GM10847 (cell line): Measurements from ENCODE around the gene PRMT5.

Experiments used
- POLR2A ChIP-seq: IDR thresholded peaks from 2 replicates; pipeline ENCODE4 v1.6.1; 2011; ENCODE audit not compliant: insufficient read length; ENCODE audit errors: extremely low read depth

Gene PRMT5

DNA sequence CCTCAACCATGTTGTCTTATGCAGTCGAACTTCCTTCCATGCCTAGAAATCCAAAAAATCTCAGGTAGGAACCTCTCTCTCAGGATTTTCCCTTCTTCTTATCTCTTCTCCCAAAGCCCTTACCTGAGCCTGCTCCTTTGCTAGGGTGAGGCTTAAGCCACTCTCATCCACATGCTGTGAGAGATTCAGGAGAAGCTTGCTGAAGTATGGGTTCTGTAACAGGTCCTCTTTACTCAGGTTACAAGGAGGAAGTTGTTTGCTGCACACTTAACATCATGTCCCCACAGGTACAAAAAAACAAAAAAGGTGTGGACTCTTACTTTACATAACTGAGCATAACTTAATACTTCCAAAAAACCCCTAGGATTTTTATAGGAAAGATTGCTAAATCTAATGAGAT is 23.2 kb upstream of the PRMT5 start:
- no peak for TF ChIP-seq POLR2A

DNA sequence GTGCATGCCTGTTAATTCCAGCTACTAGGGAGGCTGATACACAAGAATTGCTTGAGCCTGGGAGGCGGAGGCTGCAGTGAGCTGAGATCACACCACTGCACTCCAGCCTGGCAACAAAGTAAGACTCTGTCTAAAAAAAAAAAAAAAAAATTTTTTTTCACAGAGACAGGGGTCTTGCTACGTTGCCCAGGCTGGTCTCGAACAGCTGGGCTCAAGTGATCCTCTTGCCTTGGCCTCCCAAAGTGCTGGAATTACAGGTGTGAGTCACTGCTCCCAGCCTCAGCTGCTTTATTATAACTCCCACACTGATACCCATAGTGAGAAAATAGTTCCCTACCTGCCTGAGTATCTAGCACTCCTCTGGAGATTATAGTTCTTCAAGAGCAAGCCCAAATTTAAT is 16.5 kb upstream of the PRMT5 start:
- no peak for TF ChIP-seq POLR2A

DNA sequence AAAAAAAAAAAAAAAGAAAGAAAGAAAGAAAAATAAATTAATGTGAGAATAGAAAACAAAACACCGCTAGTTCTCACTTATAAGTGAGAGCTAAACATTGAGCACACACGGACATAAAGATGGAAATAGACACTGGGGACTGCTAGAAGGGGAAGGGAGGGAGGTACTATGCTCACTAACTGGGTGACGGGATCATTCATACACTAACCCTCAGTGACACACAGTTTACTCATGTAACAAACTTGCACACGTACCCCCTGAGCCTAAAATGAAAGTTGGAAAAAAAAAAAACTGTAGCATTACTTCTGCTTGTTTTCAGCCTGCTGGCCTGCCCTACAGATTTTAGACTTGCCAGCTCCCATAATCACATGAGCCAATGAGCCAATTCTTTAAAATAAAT is 10.5 kb upstream of the PRMT5 start:
- TF ChIP-seq POLR2A, result no peak

DNA sequence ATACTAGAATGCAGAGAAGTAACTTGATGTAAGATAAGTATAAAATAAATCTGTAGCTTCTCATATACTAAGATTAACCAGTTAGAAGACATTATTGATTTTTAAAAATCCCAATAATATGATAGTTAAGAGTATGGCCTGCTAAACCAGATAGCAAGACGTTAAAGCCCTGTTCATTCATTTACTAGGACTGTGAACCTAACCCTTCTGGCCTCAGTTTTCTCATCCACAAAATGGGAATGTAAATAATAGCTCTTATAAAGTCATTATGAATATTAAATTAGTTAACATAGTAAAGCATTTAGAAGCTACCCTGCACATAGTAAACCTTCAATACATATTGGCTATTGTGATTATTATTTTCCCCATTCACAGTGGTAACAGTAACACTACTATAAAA is 6.0 kb upstream of the PRMT5 start:
- no peak for TF ChIP-seq POLR2A

DNA sequence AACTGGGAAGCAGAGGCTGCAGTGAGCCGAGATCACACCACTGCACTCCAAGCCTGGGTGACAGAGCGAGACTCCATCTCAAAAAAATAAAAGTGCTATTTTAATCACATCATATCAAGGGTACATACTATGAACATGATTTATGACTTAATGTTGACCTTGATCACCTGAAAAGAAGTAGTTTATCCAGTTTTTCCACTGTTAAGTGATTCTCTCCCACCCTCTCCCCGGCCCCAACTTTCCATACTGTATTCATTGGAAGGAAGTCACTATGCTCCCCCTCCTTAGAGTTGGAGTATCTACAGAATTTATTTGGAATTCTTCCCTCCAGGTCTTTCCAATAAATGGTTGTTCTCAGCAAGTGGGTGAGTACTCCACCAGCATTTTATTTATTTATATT is 3.0 kb upstream of the PRMT5 start:
- TF ChIP-seq POLR2A, result no peak

DNA sequence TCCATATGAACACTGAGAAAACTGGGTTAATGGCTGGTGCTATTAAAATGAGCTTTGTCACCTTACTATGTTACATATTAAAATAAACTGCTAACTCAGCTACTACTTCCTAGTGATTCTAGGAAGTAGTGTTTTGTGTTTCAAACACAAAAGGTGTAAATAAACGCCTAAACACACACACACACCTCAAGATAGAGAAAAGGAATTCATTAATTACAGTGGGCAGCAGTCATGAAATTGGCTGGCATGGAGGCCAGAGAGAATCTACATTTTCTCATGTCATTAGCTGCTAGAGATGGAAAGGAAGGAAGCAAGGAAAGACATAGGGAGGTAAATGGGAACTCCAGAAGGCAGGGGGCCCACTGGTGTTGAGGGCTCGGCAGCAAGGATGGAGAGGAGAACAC is 787 bp upstream of the PRMT5 start:
- TF ChIP-seq POLR2A, result no peak

DNA sequence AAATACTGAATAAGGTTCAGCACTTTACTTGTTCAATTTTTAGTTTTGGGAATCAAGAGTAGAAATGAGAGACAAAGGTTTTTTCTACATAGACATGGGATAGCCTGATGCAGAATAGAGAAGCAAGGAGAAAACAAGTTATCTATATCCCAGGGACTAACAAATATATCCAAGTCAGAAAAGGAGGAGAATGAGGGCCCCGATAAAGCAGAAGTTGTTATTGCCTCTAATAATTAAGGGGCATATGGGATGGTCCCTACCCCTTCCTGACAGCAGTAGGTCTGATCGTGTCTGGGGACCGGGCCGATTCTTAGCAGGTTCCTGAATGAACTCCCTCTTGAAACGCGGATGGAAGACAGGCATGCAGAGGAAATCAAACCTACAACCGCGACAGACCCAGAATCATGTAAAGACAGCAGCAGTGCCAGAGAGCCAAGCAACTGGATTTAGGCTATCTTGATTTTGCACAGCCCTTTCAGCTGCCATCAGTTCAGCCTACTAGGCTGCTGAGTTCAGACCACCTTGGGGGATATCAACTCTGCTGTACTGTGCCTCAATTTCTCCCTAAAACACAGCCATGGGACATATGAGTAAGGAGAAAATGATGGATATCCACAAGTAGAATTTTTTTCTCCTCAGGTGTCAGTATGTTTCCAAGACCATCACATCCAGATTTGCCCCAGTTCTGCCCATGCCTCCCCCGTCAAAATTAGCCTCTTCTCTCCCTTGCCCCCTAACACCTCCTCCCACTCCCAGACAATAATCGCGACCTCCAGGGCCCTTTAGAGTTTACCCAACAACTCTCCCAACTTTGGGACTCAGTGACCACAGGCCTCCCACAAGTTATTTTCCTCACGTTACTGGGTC is 706 bp downstream of the PRMT5 start:
- no peak for TF ChIP-seq POLR2A

DNA sequence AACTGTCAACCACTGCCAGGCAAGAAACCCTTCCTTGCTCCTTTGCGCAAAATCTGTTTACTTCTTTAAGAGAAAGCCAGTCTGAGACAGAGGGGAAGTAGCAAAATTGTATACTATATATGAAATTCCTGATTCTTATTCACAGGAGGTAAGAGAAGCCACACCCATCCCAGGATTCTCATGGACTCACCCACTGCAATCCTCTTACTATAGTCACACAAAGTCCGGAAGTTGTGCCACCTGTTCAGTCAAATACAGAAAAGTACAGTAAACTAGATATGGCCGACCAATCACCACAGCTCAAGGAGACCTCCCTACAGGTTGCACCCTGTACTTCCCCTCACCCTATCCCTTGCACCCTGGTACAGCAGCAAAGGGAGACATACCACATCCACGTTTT is 2.9 kb downstream of the PRMT5 start:
- no peak for TF ChIP-seq POLR2A

DNA sequence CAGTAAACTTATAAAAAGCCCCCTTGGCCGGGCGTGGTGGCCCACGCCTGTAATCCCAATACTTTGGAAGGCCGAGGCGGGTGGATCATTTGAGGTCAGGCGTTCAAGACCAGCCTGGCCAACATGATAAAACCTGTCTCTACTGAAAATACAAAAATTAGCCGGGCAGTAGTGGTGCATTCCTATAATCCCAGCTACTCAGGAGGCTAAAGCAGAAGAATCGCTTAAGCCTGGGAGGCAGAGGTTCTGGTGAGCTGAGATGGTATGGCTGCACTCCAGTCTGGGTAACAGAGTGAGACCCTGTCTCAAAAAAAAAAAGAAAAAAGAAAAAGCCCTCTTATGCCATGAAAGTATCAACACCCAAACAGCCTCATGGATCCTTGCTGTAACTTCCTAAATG is 3.7 kb downstream of the PRMT5 start:
- TF ChIP-seq POLR2A, result no peak

DNA sequence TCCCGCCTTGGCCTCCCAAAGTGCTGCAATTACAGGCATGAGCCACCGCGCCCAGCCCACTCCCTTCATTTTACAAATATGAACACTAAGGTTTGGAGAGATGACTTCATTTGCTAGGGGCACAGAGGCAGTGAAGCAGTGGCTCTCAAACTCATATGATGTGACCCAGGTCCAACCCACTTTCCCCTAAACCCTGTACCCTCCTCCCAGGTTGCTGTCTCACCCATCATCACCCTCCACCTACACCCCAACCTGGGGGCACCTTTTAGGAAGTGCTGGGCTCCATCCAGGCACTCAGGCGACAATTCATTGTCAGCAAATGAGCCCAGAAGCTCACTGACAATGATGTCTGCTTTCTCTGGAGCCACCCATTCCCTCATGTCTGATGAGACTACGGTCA is 5.4 kb downstream of the PRMT5 start:
- TF ChIP-seq POLR2A, result no peak

DNA sequence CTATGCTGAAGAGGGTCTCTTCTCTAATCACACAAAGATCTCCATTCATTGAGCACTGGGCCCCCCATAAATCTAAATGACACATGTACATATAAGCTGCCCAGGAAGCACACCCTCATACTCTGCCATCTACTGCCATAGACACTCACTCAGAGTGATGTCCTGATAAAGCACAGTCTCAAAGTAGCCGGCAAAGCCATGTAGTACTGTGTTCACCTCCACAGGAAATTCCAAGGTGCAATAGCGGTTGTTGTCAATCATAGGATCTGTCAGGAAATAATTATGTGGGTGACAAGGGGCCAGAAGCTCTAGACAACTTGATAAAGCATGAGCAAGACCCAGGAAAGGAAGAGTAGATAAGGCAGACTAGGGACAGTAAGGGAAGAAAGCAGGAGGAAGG is 6.9 kb downstream of the PRMT5 start:
- TF ChIP-seq POLR2A, result no peak

DNA sequence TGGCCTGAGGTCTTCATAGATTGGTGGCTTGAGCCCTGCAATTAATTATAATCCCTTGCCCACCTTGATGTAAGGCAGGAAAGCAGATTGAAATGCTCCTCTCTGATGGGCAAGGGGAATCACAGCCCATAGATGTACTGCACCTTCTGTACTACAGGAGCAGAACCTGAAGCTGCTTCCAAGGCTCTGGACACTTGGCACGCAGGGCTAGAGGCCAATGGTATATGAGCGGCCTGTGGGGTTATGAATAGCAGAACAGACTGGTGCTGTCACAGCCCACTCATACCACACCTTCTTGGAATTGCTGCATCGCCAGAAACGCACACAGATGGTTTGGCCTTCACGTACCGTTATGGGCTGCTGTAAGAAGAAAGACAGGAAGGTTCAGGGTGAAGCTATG is 8.5 kb downstream of the PRMT5 start:
- TF ChIP-seq POLR2A, result no peak

DNA sequence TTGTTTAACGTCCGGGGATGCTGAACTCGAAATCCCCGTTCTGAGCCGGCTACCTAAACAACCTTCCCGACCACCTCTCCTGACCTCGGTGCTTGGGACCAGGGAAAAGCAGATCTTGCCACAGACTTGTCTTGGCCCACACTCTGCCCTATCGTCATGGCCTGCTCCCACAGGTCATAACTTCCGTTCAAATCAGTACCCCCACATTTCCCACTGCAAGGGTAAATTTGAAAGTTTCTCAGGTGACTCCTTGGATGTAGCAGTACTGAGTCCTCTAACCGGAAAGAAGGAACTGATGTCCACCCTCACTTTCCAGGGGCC is 9.6 kb downstream of the PRMT5 start:
- no peak for TF ChIP-seq POLR2A

DNA sequence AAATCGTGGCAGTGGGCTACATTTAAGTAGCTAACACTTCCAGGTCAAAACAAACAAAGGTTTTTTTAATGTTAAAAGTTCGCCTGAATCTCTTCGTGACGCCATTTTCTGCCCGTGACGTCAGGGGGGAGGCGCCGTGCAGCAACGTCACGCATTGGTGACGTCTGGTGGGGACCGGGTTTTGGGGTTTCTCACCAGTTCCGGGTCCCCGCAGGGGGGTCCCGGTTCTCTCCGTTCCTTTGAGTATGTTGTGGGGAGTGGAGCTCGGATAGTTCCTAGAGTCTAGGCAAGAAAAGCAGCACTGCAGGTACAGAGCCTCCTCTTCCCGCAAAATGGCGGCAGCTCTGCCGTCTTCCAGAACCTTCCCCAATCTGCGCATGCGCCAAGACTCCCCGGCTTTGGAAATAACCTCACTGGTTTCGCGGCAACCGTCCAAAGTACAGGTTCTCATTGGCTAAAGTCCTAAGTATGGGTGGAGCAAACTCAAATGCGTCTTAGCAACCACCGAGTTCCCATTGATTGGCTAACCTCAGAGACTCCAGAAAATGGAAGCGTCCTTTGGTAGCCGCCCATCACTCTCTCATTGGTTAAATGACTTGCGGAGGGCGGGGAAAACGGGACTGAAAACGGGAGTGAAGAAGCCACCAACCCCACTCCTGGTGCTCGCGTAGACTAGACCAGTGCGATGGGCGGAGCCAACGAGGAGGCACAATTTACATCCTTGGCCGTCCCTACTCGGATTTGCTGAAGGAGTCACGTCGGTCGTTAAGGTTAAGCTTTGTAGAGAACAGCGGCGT is 10.2 kb downstream of the PRMT5 start, which contains the start of gene RBM23:
Gene RBM23, minus strand, starts transcription at position 346 of the 797 bp plus-strand sequence.
- peak; percentile 33 for TF ChIP-seq POLR2A

DNA sequence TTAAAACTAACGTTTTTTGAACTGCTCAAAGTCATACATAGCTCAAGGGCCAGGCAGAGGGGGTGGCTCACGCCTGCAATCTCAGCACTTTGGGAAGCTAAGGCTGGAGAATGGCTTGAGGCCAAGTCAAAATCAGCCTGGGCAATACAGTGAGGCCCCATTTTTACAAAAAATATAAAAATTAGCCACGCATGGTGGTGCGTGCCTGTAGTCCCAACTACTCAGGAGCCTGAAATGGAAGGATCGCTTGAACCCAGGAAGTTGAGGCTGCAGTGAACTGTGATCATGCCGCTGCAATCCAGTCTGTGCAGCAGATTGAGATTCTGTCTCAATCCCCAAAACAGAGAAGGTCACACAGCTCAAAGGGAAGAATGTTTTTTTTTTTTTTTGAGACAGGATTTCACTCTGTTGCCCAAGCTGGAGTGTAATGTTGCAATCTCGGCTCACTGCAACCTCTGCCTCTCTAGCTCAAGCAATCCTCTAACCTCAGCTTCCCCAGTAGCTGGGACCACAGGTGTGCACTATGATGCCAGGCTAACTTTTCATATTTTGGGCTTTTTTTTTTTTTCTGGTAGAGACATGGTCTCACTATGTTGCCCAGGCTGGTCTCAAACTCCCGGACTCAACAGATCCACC is 13.2 kb downstream of the PRMT5 start:
- no peak for TF ChIP-seq POLR2A

DNA sequence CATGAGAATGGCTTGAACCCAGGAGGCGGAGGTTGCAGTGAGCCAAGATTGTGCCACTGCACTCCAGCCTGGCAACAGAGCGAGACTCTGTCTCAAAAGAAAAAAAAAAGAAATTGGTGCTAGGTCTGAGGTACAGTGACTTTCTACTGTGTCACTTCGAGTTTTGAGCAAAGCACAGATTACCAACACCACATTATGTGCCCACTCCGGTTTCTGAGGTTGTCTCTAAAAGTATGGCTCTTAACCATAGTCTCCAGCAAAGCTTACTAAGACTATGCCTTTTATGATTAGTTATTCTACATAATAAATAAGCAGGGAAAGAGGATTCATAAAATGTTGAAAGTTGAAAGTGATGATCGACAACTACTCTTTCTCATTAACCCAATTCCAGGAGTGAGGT is 18.3 kb downstream of the PRMT5 start:
- no peak for TF ChIP-seq POLR2A
